ENCODE results near the gene UROC1.

DNA sequence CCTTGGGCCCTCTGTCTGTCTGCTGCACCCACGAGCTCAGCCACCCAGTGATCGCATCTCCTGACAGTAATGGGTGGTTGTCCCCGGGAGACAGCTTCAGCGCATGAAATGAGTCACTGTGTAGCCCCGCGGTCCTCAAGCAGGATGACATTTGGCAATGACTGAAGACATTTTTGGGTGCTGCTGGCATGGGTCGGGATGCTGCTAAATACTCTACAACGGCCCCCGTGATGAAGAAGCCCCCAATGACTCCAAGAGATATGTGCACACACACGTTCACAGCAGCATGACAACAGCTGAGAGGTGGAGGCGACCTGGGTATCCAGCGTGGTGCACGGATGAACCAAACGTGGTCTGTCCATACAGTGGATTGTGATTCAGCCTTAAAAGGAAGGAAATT is 24.5 kb downstream of the UROC1 start:
- TF ChIP-seq, protein P1, sequence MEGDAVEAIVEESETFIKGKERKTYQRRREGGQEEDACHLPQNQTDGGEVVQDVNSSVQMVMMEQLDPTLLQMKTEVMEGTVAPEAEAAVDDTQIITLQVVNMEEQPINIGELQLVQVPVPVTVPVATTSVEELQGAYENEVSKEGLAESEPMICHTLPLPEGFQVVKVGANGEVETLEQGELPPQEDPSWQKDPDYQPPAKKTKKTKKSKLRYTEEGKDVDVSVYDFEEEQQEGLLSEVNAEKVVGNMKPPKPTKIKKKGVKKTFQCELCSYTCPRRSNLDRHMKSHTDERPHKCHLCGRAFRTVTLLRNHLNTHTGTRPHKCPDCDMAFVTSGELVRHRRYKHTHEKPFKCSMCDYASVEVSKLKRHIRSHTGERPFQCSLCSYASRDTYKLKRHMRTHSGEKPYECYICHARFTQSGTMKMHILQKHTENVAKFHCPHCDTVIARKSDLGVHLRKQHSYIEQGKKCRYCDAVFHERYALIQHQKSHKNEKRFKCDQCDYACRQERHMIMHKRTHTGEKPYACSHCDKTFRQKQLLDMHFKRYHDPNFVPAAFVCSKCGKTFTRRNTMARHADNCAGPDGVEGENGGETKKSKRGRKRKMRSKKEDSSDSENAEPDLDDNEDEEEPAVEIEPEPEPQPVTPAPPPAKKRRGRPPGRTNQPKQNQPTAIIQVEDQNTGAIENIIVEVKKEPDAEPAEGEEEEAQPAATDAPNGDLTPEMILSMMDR (IDR thresholded peaks at IDR 0.05), result no peak
- no peak for TF ChIP-seq POLR2A (IDR thresholded peaks at IDR 0.05)

All from body of pancreas (tissue), 4 donors.